DOHH2 (cell line): Measurements from ENCODE around the gene LY6G5B.

Experiments used
- H3F3A ChIP-seq: fragments of 200-600 bp; sonication (generic), shearing (Covaris generic); 2 replicates; pipeline ENCODE4 v1.6.0; 2016; ENCODE audit warnings: antibody characterized with exemption, mild to moderate bottlenecking; ENCODE audit not compliant: control insufficient read depth, insufficient read depth
- H3K27ac ChIP-seq: fragments of 200-600 bp; sonication (generic); 2 replicates; pipeline ENCODE4 v1.5.1; 2014; ENCODE audit warnings: low read depth, mild to moderate bottlenecking, low read length, moderate library complexity
- H3K27me3 ChIP-seq: fragments of 200-600 bp; sonication (generic); 2 replicates; pipeline ENCODE4 v1.6.1; 2014; ENCODE audit warnings: mild to moderate bottlenecking, low read length, mixed read lengths; ENCODE audit not compliant: control insufficient read depth
- H3K36me3 ChIP-seq: fragments of 200-600 bp; sonication (generic); 2 replicates; pipeline ENCODE4 v1.6.1; 2014; ENCODE audit warnings: mild to moderate bottlenecking, low read length, moderate library complexity, mixed read lengths; ENCODE audit not compliant: control insufficient read depth
- H3K4me1 ChIP-seq: fragments of 200-600 bp; sonication (generic); 2 replicates; pipeline ENCODE4 v1.6.1; 2014; ENCODE audit warnings: mild to moderate bottlenecking, low read length, mixed read lengths; ENCODE audit not compliant: control insufficient read depth
- H3K4me2 ChIP-seq: fragments of 200-600 bp; sonication (generic); 2 replicates; pipeline ENCODE4 v1.6.0; 2014; ENCODE audit warnings: mild to moderate bottlenecking, low read length, moderate library complexity
- H3K4me3 ChIP-seq: fragments of 200-600 bp; sonication (generic); 2 replicates; pipeline ENCODE4 v1.5.1; 2014; ENCODE audit warnings: mild to moderate bottlenecking, low read length, mixed read lengths
- H3K79me2 ChIP-seq: fragments of 200-600 bp; sonication (generic); 2 replicates; pipeline ENCODE4 v1.6.1; 2014; ENCODE audit warnings: mild to moderate bottlenecking, low read length, mixed read lengths; ENCODE audit not compliant: control insufficient read depth
- H3K9me2 ChIP-seq: fragments of 200-600 bp; sonication (generic); replicated peaks from 2 replicates; pipeline ENCODE4 v1.6.1; 2014; ENCODE audit warnings: mild to moderate bottlenecking, low read length, mixed read lengths; ENCODE audit not compliant: control insufficient read depth
- H3K9me3 ChIP-seq: fragments of 200-600 bp; sonication (generic); 2 replicates; pipeline ENCODE4 v1.6.1; 2014; ENCODE audit warnings: antibody characterized with exemption, low read length, mixed read lengths; ENCODE audit not compliant: control insufficient read depth, insufficient read depth
- H4K20me1 ChIP-seq: fragments of 200-600 bp; sonication (generic); 2 replicates; pipeline ENCODE4 v1.6.0; 2014; ENCODE audit warnings: low read depth, mild to moderate bottlenecking, antibody characterized with exemption, low read length, moderate library complexity; ENCODE audit not compliant: control insufficient read depth, insufficient read depth
- EZH2phosphoT487 ChIP-seq: fragments of 200-600 bp; sonication (generic); IDR thresholded peaks from 2 replicates; pipeline ENCODE4 v1.6.1; 2017; ENCODE audit warnings: borderline replicate concordance, mild to moderate bottlenecking, antibody characterized with exemption, low read length, moderate library complexity, mixed read lengths
- TF ChIP-seq, protein P1 (sequence below): fragments of 200-600 bp; sonication (generic); IDR thresholded peaks from one replicate; pipeline ENCODE4 v1.5.1; 2014; ENCODE audit warnings: antibody characterized with exemption, mild to moderate bottlenecking, low read depth, low read length; ENCODE audit not compliant: poor library complexity, severe bottlenecking

LY6G5B gene

DNA sequence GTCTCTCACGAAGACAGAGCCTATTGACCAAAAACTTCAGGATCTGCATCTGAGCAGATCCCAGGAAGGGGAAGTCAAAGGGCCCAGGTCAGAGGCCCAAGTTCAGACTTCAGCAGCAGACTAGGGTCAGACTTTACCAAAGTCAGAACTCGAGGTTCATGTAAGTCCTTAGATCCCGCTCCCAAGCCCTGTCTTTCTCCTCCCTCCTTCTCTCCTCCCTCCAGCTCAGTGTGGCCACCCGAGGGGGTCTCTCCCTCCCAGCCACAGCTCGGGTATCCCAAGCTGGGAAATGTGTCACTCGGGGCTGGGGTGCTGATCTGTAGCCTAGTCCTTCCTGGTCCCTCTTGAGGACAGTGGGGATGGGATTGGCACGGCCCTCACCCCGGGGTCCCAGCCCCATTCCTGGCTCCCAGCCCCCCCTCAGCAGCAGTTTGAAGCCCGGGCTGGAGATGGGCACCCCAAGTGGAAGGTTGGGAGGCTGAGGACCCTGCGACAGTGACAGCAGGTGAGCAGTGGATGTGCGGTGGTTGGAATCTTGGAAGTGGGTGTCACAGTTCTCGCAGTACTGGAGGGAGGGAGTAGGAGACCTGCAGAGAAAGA, 7.6 kb upstream of the LY6G5B start:
- Histone ChIP-seq H3F3A (peaks cover 15% of the 10 kb centered on the region), H3K36me3 (peaks cover 66% of the 10 kb centered on the region), H3K4me1 (peaks cover 64% of the 10 kb centered on the region), H3K9me2 (no peaks in the 10 kb centered on the region), H4K20me1 (no peaks in the 10 kb centered on the region), H3K79me2 (peaks cover 77% of the 10 kb centered on the region), H3K4me2 (peak overlapping the region; percentile 34), H3K9me3 (no peaks in the 10 kb centered on the region), H3K4me3 (no peak overlapping the region), H3K27ac (no peak overlapping the region), H3K27me3 (no peaks in the 10 kb centered on the region)
- TF ChIP-seq EZH2phosphoT487 = no peak
- TF ChIP-seq, protein P1, sequence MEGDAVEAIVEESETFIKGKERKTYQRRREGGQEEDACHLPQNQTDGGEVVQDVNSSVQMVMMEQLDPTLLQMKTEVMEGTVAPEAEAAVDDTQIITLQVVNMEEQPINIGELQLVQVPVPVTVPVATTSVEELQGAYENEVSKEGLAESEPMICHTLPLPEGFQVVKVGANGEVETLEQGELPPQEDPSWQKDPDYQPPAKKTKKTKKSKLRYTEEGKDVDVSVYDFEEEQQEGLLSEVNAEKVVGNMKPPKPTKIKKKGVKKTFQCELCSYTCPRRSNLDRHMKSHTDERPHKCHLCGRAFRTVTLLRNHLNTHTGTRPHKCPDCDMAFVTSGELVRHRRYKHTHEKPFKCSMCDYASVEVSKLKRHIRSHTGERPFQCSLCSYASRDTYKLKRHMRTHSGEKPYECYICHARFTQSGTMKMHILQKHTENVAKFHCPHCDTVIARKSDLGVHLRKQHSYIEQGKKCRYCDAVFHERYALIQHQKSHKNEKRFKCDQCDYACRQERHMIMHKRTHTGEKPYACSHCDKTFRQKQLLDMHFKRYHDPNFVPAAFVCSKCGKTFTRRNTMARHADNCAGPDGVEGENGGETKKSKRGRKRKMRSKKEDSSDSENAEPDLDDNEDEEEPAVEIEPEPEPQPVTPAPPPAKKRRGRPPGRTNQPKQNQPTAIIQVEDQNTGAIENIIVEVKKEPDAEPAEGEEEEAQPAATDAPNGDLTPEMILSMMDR = no peak

DNA sequence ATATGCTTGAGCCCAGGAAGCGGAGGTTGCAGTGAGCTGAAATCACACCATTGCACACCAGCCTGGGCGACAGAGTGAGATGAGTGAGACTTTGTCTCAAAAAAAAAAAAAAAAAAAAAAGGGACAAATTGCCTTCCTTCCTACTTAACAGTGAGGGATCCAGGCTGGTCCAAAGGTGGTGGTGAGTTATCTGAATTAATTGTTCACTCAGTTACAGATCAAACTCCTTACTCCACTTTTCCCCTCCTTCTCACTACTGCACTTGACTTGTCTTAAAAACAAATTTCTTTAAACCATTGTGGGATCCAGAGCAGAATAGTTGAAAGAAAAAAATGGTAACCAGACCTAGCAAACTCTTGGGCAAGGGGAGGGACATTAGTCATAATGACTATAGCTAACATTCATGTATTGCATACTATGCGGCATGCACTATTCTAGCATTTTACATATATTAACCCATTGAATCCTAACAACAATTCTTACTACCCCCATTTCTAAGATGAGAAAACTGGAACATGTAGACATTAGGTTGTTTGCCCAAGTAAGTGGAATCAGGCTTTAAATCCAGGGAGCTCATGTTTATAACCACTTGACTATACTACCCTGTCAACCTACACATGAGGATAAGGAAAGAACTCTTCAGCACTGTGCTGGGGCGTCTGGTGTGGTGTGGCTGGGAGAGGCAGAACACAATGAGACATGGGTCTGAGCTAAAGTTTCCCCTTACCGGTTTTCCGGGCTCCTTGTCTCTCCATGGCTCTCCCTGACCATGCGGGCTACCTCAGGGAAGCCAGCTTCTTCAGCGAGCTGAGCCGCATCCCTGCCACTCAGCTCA, 6.4 kb upstream of the LY6G5B start:
- no peaks in the 10 kb centered on the region for H3K9me2 ChIP-seq
- TF ChIP-seq, protein P1 = no peak
- no peak for TF ChIP-seq EZH2phosphoT487
- no peaks in the 10 kb centered on the region for H3K9me3 ChIP-seq
- peaks cover 4% of the 10 kb centered on the region; the same call in 1 of the 2 replicates for H4K20me1 ChIP-seq
- H3K27ac ChIP-seq = no peak overlapping the region
- peaks cover 70% of the 10 kb centered on the region for H3K36me3 ChIP-seq
- peak overlapping the region; percentile 99 for H3K4me2 ChIP-seq
- H3K4me3 ChIP-seq = peak overlapping the region; percentile 95
- peaks cover 11% of the 10 kb centered on the region for H3F3A ChIP-seq
- peaks cover 63% of the 10 kb centered on the region for H3K4me1 ChIP-seq
- H3K79me2 ChIP-seq = peaks cover 79% of the 10 kb centered on the region
- no peaks in the 10 kb centered on the region for H3K27me3 ChIP-seq

DNA sequence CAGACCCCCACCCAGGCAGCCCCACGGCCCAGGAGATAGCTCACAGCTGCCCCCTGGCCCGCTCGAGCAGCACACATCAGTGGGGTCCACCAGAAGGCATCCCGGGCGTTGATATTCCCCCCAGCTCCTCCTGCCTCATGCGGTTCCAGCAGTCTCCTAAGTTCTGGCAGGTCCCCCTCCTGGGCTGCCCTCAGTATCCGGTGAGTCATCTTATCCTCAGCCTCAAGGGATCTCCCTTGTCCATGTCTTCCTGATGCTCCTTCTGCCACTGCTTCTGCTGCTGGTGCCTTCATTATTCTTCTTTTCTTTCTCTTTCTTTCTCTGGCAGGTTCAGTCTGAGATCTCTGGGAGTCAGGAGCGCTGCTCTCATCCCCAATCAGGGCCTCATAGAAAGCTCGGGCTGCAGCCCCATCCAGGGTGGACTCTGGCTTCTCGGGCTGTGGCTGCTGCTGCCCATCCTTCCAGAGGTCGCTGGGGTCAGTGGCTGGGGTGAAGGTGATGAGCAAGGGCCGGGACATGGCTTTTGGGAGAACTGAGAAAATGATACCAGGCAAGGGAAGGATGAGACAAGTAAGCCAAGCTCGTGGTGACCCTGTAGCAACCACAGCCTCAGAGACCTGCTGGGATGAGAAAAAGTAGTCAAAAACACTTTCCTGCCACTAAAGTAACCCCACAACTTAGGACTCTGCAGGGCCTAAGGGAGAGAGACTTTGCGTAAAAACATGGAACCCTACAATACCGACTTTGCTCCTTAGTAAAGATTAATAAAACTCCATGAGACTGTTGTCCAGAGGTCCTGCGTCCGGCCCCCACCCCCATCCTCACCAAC, 5.6 kb upstream of the LY6G5B start:
- peaks cover 78% of the 10 kb centered on the region for H3K36me3 ChIP-seq
- peaks cover 56% of the 10 kb centered on the region for H3K4me1 ChIP-seq
- TF ChIP-seq, protein P1 = no peak
- TF ChIP-seq EZH2phosphoT487 = no peak
- peaks cover 79% of the 10 kb centered on the region for H3K79me2 ChIP-seq
- H3F3A ChIP-seq = peaks cover 11% of the 10 kb centered on the region
- no peaks in the 10 kb centered on the region for H3K27me3 ChIP-seq
- peak overlapping the region; percentile 99 for H3K4me2 ChIP-seq
- H3K9me2 ChIP-seq = no peaks in the 10 kb centered on the region
- H3K27ac ChIP-seq = peak overlapping the region; percentile 97
- peaks cover 11% of the 10 kb centered on the region; the same call in 1 of the 2 replicates for H4K20me1 ChIP-seq
- H3K9me3 ChIP-seq = no peaks in the 10 kb centered on the region
- peak overlapping the region; percentile 95 for H3K4me3 ChIP-seq
